Stimulated activated naive CD8-positive, alpha-beta T cell treated with anti-CD3 and anti-CD28 coated beads, Interleukin-15, Interleukin-2, amounts not matched to agents 100 U/mL and 50 U/mL, for 24 hours (primary cell): ENCODE measurements around the gene METTL24.
"Not testable (repeated sequence)": the region's sequence is repeated elsewhere in the genome, so short reads cannot be mapped to it uniquely, and the experiment has no call there.

ENCODE experiments used
- ATAC-seq: fragments of 150-1000 bp; cut with Tn5 transposase; one replicate; pipeline ENCODE4 v1.10.0; 2021
- DNase-seq: peaks from one replicate; pipeline ENCODE4 v3.0.0; 2021

The METTL24 gene

DNA sequence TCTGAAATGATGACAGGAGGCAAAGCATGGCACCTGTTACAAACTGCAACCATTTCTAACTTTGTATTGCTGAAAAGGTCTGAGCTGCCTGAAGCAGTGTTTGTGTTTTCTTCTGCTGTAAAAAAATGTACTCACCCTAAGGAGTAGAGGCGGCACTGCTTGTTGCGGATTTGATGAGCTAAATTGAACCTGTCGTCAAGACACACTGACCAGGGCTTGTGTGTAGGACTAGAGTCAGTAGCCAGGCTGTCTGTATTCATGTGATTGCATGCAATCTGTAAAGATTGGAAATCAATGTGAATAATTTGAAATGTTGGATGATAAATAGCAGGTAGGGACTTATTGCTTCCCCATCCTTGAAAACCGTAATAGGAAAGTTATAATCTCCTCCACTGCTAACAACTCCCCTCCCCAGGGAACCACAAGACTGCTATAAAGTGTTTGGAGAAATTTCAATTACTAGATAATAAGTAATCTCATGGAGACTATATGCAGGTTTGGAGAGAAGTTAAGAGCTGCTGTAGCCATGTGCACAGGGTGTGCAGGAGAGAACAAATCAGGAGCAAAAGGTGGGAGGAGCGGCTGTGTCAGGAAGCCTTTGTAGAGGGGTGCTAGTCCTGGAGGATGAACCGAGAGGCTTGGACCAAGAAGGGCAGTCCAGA lies 42.8 kb downstream of the METTL24 start:
- no peak for ATAC-seq
- DNase-seq: no peak

DNA sequence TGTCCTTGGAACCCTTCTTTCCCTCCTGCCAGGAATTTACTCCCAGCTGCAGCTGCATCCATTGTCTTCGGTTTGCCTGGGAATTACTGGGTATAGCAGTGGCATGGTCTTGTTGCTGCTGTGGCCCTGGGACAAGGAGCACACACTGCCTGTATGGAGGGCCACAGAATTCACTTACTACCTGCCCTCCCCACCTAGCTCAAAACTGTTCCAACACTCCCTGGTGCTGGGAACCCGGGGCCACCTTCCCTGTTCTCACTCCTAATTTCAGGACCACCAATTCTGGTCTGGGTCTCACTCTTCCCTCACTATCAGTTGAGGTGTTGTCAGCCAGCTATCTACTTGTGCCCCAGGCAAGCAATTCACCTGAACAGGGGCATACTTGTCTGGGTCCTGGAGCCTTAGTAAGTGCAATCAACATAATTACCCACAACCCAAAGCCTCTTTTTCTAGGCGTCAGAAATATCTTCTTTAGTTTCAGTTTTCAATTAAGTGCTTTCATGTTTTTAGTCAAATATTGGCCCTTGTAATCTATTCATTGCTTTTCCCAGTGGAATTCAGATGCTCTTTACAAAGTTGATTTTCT lies 47.2 kb downstream of the METTL24 start:
- ATAC-seq (no peak), DNase-seq (no peak)

- not testable (repeated sequence) for ATAC-seq, DNase-seq
Measured at GRCh38 chr6:110309432-110309831, 48.7 kb downstream of the METTL24 start.

GRCh38 chr6:110307368-110307767 lies 50.8 kb downstream of the METTL24 start:
- no peak for ATAC-seq
- no peak for DNase-seq

DNA sequence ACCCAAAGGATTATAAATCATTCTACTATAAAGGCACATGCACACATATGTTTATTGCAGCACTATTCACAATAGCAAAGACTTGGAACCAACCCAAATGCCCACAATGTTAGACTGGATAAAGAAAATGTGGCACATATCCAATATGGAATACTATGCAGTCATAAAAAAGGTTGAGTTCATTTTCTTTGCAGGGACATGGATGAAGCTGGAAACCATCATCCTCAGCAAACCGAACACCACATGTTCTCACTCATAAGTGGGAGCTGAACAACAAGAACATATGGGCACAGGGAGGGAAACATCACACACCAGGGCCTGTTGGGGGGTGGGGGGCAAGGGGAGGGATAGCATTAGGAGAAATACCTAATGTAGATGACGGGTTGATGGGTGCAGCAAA lies 52.3 kb downstream of the METTL24 start:
- not testable (repeated sequence) for DNase-seq, ATAC-seq

GRCh38 chr6:110303692-110304091 lies 54.5 kb downstream of the METTL24 start:
- ATAC-seq: not testable (repeated sequence)

GRCh38 chr6:110298916-110299315 lies 59.2 kb downstream of the METTL24 start:
- ATAC-seq (no peak), DNase-seq (no peak)

More at GRCh38 chr6:110303692-110304091, 54.5 kb downstream of the METTL24 start:
- DNase-seq: not testable (repeated sequence)

GRCh38 chr6:110298411-110298810 lies 59.7 kb downstream of the METTL24 start:
- ATAC-seq (no peak), DNase-seq (no peak)

GRCh38 chr6:110296241-110297025 lies 61.7 kb downstream of the METTL24 start:
- ATAC-seq (no peak), DNase-seq (no peak)

GRCh38 chr6:110295451-110296165 lies 62.5 kb downstream of the METTL24 start:
- DNase-seq (no peak), ATAC-seq (no peak)

GRCh38 chr6:110287462-110288341 lies 70.4 kb downstream of the METTL24 start:
- no peak for DNase-seq
- ATAC-seq: no peak

DNA sequence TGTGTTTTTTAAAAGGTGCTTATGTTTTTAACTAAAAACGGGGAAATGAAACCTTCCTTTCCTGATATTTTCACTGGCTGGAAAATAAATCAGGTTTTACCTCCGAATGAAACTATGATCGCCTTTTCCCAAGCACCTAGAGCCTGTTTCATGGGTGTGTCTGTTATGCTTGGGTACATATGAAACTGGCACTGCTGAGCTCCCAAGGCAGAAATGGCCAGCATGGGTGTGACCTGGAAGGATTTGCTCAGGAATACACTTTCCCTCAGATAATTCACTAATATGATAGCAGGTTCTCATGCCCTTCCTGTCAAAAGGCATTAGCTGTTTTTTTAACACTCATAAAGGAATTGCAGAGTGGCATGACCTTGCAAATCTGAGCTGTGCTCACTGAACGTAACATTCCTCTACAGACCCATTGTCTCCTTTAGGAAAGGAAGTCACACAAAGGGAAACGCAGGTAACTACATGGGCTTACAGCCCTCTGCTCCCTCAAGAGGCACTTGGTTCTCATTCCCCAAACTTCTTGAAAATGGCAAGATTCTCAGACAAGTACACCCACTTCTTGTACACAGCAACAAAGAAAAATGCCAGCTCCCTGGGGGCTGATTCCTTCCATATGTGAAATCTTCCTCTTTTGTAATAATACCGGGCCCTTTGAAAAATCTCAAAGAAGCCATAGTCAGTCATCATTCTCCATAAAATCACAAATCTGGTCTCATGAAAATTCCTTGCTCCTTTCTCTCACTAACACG lies 72.7 kb downstream of the METTL24 start:
- no peak for ATAC-seq
- DNase-seq: no peak

GRCh38 chr6:110284855-110285254 lies 73.3 kb downstream of the METTL24 start:
- no peak for DNase-seq
- ATAC-seq: no peak

GRCh38 chr6:110283657-110284056 lies 74.5 kb downstream of the METTL24 start:
- DNase-seq (no peak), ATAC-seq (no peak)

- ATAC-seq (no peak), DNase-seq (no peak)
Measured at GRCh38 chr6:110282412-110282811, 75.7 kb downstream of the METTL24 start.

- ATAC-seq (no peak), DNase-seq (no peak)
Measured at GRCh38 chr6:110277100-110277665, 81.0 kb downstream of the METTL24 start.

DNA sequence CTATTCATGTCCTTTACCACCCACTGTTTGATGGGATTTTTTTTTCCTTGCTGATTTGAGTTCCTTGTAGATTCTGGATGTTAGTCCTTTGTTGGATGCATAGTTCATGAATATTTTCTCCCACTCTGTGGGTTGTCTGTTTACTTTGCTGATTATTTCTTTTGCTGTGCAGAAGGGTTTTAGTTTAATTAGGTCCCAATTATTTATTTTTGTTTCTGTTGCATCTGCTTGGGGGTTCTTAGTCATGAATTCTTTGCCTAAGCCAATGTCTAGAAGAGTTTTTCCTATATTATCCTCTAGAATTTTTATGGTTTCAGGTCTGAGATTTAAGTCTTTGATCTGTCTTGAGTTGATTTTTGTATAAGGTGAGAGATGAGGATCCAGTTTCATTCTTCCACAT lies 85.4 kb downstream of the METTL24 start:
- not testable (repeated sequence) for DNase-seq, ATAC-seq

DNA sequence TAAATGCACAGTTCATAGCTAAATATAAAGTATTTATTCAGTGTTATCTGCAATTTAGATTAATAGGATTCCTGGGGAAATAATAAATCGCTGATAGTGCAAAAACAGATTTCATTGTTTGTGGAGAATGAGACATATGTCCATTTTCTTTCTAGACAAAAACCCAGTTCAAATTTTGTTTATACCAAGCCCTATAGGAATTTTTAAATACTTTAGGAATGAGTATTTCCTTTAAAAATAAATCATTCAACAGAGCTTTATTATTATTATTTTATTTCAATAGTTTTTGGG lies 86.5 kb downstream of the METTL24 start:
- DNase-seq: no peak
- ATAC-seq: no peak

DNA sequence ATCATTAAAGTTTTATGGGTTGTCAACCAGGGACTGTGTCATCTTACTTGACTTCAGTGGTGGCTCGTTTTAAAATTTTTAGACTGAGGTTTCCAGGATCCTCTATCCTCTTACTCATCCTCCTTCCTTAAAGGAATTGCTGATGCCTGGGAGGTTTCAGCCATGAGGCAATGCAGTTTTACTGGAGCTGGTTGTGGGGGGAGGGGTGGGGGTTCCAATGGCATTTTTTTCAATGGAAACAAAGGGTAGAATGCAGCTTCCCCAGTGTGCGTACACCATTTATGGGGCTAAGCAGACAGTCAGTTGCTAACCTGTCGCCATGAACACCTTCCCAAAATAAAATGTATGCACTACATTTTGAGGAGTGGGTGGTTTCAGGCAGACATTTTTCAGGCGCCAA lies 88.0 kb downstream of the METTL24 start:
- ATAC-seq (no peak), DNase-seq (no peak)

DNA sequence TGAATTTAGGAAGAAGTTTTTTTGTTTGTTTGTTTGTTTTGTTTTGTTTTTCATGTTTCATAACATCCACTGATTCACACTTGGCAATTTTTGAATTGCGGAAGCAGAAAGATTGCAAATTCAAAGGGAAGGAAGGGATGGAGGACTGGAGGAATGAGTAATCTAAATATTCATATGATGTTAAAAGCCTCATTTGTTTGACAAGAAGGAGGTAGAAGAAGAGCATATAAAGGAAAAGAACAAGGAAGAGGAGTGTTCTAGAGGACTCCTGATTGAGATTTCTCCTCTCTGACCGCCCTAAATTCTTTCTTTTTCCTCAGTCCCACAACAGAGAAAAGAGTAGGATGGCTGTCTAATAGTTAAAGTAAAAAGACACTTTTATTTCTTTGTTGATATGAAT lies 88.5 kb downstream of the METTL24 start:
- DNase-seq: no peak

DNA sequence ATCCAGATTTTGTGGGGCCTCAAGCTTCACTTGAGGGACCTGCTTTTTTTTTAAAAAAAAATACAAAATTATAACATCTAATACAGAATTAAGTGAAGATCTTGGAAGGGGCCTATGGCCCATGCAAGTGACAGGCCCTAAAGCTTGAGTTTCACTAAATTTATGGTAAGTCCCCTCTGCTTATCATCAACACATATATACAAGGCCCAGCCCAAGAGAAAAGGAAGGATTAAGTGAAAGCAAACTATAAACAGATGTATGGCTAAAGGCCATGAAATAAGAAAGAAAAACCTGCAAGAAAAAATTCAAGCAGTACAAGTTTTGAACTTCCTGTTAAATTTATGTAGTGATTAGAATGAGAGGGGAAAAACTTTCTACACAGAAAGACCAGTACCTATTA lies 91.2 kb downstream of the METTL24 start:
- no peak for ATAC-seq
- no peak for DNase-seq

More for the DNA sequence above, 88.5 kb downstream of the METTL24 start:
- ATAC-seq: no peak
